Measurements from ENCODE around the gene ADAMTSL1. TPM values are rescaled to one million over a fixed set of nuclear protein-coding genes. Genes with fewer than 3 reads are reported as not detected.

The ADAMTSL1 gene
- total and polyA plus RNA-seq, 9 of the 15 experiments (the other 6 are each of a cell fraction or from before 2014, with no cell fraction given): 0.01 TPM; not detected in 8

DNA sequence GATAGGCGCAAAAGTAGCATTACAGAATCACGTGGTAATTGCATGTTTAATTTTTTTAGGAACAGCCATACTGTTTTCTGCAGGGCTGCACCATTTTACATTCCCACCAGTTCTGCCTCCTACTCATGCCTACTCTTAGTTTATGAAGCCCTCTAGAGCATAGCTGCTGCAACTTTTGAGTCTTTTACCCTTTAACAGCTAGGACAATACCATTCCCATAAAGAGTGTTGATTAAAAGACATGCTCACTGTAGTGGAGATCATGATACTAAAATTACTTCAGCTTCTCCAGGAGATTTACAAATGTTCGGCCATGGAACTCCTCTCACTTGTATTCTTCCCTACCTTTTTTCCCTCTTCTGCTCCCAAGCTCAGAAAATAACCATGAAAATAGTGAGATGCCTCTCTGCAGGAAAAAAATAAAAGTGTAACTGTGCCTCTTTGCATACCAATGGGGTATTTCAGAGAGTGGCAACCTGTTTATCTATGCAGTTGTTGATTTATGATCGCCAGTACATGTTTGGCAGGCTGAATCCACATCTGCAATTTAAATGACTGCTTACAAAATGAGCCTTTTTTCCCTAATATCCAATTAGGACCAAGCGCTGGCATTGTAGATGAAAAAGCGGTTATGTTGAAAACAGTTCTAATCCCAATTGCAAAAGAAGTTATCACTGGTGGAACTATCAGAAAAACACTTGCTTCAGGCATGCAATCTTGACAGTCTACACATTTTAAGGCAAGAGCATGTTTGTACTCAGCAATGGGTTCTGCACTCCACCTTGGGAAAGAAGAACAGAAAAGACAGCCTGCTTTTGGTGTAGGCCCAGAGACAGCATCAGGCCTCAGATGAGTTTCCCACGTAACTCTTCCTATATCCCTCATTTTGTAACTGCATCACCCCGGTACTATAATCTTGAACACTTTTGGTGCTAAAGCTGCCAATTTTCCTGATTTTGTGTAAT, 131.1 kb downstream of the ADAMTSL1 start:
- BruUV-seq (replicated peaks): no TSS peak
- H3K36me3 ChIP-seq (ENCODE audit: control insufficient read depth, insufficient read depth, low read length): no peaks in the 10 kb centered on the region
- TF ChIP-seq CCNT2 (IDR thresholded peaks at IDR 0.05; ENCODE audit: borderline replicate concordance, extremely low read depth, insufficient read length, low read depth, low read length): no peak
- TF ChIP-seq ZNF408 (CRISPR knock-in tag; IDR thresholded peaks at IDR 0.05; ENCODE audit: low read depth): no peak
- TF ChIP-seq ZNF395 (CRISPR knock-in tag; IDR thresholded peaks at IDR 0.05): no peak
- TF ChIP-seq SMAD4 (CRISPR knock-in tag; conservative IDR thresholded peaks at IDR 0.05): no peak
- TF ChIP-seq ZNF280A (IDR thresholded peaks at IDR 0.05; ENCODE audit: low read depth, partially characterized antibody): no peak
- TF ChIP-seq ZC3H4 (CRISPR knock-in tag; IDR thresholded peaks at IDR 0.05; ENCODE audit: borderline replicate concordance): no peak
- no peak for TF ChIP-seq ZNF133 (CRISPR knock-in tag; IDR thresholded peaks at IDR 0.05)
- no peak for TF ChIP-seq ZNF79 (CRISPR knock-in tag; IDR thresholded peaks at IDR 0.05; ENCODE audit: low read depth)
- no peak for TF ChIP-seq ESRRA (IDR thresholded peaks at IDR 0.05; ENCODE audit: borderline replicate concordance, low read depth)
- TF ChIP-seq DLX4 (CRISPR knock-in tag; IDR thresholded peaks at IDR 0.05): no peak
- TF ChIP-seq, protein P1, sequence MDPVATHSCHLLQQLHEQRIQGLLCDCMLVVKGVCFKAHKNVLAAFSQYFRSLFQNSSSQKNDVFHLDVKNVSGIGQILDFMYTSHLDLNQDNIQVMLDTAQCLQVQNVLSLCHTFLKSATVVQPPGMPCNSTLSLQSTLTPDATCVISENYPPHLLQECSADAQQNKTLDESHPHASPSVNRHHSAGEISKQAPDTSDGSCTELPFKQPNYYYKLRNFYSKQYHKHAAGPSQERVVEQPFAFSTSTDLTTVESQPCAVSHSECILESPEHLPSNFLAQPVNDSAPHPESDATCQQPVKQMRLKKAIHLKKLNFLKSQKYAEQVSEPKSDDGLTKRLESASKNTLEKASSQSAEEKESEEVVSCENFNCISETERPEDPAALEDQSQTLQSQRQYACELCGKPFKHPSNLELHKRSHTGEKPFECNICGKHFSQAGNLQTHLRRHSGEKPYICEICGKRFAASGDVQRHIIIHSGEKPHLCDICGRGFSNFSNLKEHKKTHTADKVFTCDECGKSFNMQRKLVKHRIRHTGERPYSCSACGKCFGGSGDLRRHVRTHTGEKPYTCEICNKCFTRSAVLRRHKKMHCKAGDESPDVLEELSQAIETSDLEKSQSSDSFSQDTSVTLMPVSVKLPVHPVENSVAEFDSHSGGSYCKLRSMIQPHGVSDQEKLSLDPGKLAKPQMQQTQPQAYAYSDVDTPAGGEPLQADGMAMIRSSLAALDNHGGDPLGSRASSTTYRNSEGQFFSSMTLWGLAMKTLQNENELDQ (CRISPR knock-in tag; IDR thresholded peaks at IDR 0.05; ENCODE audit: borderline replicate concordance): no peak

More for the DNA sequence above, 131.1 kb downstream of the ADAMTSL1 start:
- DNase-seq (ENCODE audit: extremely low read depth in 1 of 4, low spot score in 3 of 4) (no peak), FAIRE-seq (no peak), ATAC-seq (no peak)
- Histone ChIP-seq H3K4me2 (ENCODE audit: insufficient read depth, low read length) (no peak overlapping the region), H3K9me1 (ENCODE audit: control insufficient read depth, insufficient read depth, low read length) (no peaks in the 10 kb centered on the region), H3K27ac (ENCODE audit: extremely low read depth, low read depth, low read length) (no peak overlapping the region), H3K9me3 (replicated peaks; ENCODE audit: control insufficient read depth, insufficient read depth, low read depth, low read length) (no peaks in the 10 kb centered on the region), H3K4me1 (replicated peaks in 1 of 2; ENCODE audit: control insufficient read depth in 2 of 2, insufficient read depth in 2 of 2, low read length in 2 of 2) (no peaks in the 10 kb centered on the region), H3K9ac (ENCODE audit: insufficient read depth in 1 of 2, low read depth in 2 of 2, low read length in 2 of 2) (no peak overlapping the region), H2AFZ (ENCODE audit: low read depth, low read length) (no peak overlapping the region), H3K27me3 (ENCODE audit: control insufficient read depth in 2 of 2, insufficient read depth in 2 of 2, low read length in 2 of 2) (no peaks in the 10 kb centered on the region), H4K20me1 (replicated peaks; ENCODE audit: control insufficient read depth, insufficient read depth, low read length) (no peaks in the 10 kb centered on the region), H3K4me3 (no peak overlapping the region), H3K79me2 (ENCODE audit: control insufficient read depth, insufficient read depth, low read length) (no peaks in the 10 kb centered on the region)
- 2% methylated on average over 8 of the region's 8 CpGs for WGBS (ENCODE audit: insufficient coverage, low coverage, missing lambda C conversion rate)
- intact Hi-C loops (cut with micrococcal nuclease) (no loop called here), in situ Hi-C loops (cut with MboI) (no loop called here)
- CTCF ChIA-PET (ENCODE audit: low intra/inter-chr PET ratio): no interaction called here
- POLR2A ChIA-PET: no interaction called here

All from K562 (cell line).